H9 (cell line): ENCODE results near the gene EPHA4. TPM values are rescaled to one million over a fixed set of nuclear protein-coding genes. Genes with fewer than 3 reads are reported as not detected.

ENCODE experiments used
- DNase-seq: peaks from one replicate; pipeline ENCODE4 v3.0.0-alpha.2; 2017
- H2AFZ ChIP-seq: one replicate; pipeline ENCODE4 v1.6.1; 2013; ENCODE audit warnings: mild to moderate bottlenecking, low read length, control low read depth, moderate library complexity
- H2AK5ac ChIP-seq: 2 replicates; pipeline ENCODE4 v1.6.1; 2013; ENCODE audit warnings: low read length, control low read depth, mixed read lengths; ENCODE audit not compliant: insufficient read length
- H2BK120ac ChIP-seq: one replicate; pipeline ENCODE4 v1.6.1; 2013; ENCODE audit warnings: low read depth, mild to moderate bottlenecking, low read length, control low read depth, inconsistent platforms; ENCODE audit not compliant: poor library complexity, severe bottlenecking
- H2BK12ac ChIP-seq: 2 replicates; pipeline ENCODE4 v1.6.1; 2013; ENCODE audit warnings: low read length, control low read depth, mixed read lengths, low read depth; ENCODE audit not compliant: insufficient read length
- H2BK15ac ChIP-seq: 2 replicates; pipeline ENCODE4 v1.6.1; 2013; ENCODE audit warnings: low read depth, low read length, control low read depth
- H2BK20ac ChIP-seq: one replicate; pipeline ENCODE4 v1.6.1; 2013; ENCODE audit warnings: low read depth, mild to moderate bottlenecking, low read length, control low read depth, inconsistent platforms; ENCODE audit not compliant: poor library complexity, severe bottlenecking
- H2BK5ac ChIP-seq: 2 replicates; pipeline ENCODE4 v1.6.1; 2013; ENCODE audit warnings: low read length, control low read depth, mixed read lengths; ENCODE audit not compliant: insufficient read length
- H3K14ac ChIP-seq: 2 replicates; pipeline ENCODE4 v1.6.1; 2013; ENCODE audit warnings: low read length, control low read depth; ENCODE audit not compliant: insufficient read depth
- H3K18ac ChIP-seq: 2 replicates; pipeline ENCODE4 v1.6.1; 2013; ENCODE audit warnings: low read depth, mild to moderate bottlenecking, mixed read lengths, low read length, control low read depth; ENCODE audit not compliant: insufficient read length
- H3K23ac ChIP-seq: 2 replicates; pipeline ENCODE4 v1.6.1; 2013; ENCODE audit warnings: low read length, control low read depth, mixed read lengths, low read depth; ENCODE audit not compliant: insufficient read length
- H3K23me2 ChIP-seq: 2 replicates; pipeline ENCODE4 v1.6.1; 2013; ENCODE audit warnings: low read depth, mild to moderate bottlenecking, mixed read lengths, low read length, control low read depth; ENCODE audit not compliant: insufficient read length, poor library complexity, severe bottlenecking
- H3K27ac ChIP-seq: 2 replicates; pipeline ENCODE4 v1.5.1; 2013; ENCODE audit warnings: low read length, control low read depth, mixed read lengths, low read depth; ENCODE audit not compliant: insufficient read length
- H3K27me3 ChIP-seq: 2 replicates; pipeline ENCODE4 v1.6.1; 2013; ENCODE audit warnings: low read length, control low read depth, inconsistent platforms; ENCODE audit not compliant: insufficient read depth
- H3K4ac ChIP-seq: 2 replicates; pipeline ENCODE4 v1.6.1; 2013; ENCODE audit warnings: low read depth, mild to moderate bottlenecking, control low read depth, inconsistent platforms, low read length, moderate library complexity
- H3K4me1 ChIP-seq: 2 replicates; pipeline ENCODE4 v1.6.1; 2013; ENCODE audit warnings: low read length, control low read depth, inconsistent platforms; ENCODE audit not compliant: insufficient read depth
- H3K4me2 ChIP-seq: 2 replicates; pipeline ENCODE4 v1.6.1; 2013; ENCODE audit warnings: low read length, control low read depth, mixed read lengths; ENCODE audit not compliant: insufficient read length, insufficient read depth
- H3K56ac ChIP-seq: 2 replicates; pipeline ENCODE4 v1.6.1; 2013; ENCODE audit warnings: low read depth, mild to moderate bottlenecking, mixed read lengths, low read length, control low read depth; ENCODE audit not compliant: insufficient read length
- H3K79me1 ChIP-seq: 2 replicates; pipeline ENCODE4 v1.6.1; 2013; ENCODE audit warnings: low read depth, mild to moderate bottlenecking, moderate library complexity, low read length, control low read depth, inconsistent platforms; ENCODE audit not compliant: insufficient read depth, poor library complexity, severe bottlenecking
- H3K79me2 ChIP-seq: 2 replicates; pipeline ENCODE4 v1.6.1; 2013; ENCODE audit warnings: low read length, control low read depth, inconsistent platforms; ENCODE audit not compliant: insufficient read depth
- H3K9ac ChIP-seq: 2 replicates; pipeline ENCODE4 v1.6.1; 2013; ENCODE audit warnings: low read length, control low read depth, mixed read lengths; ENCODE audit not compliant: insufficient read length; ENCODE audit errors: extremely low read depth
- H3K9me3 ChIP-seq: one replicate; pipeline ENCODE4 v1.6.1; 2013; ENCODE audit warnings: low read depth, low read length, inconsistent platforms; ENCODE audit not compliant: control insufficient read depth
- H3T11ph ChIP-seq: one replicate; pipeline ENCODE4 v1.6.1; 2013; ENCODE audit warnings: mild to moderate bottlenecking, low read length, control low read depth, inconsistent platforms
- H4K20me1 ChIP-seq: one replicate; pipeline ENCODE4 v1.6.1; 2013; ENCODE audit not compliant: control insufficient read depth, insufficient read length, insufficient read depth
- H4K5ac ChIP-seq: 2 replicates; pipeline ENCODE4 v1.6.1; 2013; ENCODE audit warnings: low read depth, mild to moderate bottlenecking, mixed read lengths, low read length, control low read depth; ENCODE audit not compliant: insufficient read length
- H4K8ac ChIP-seq: replicated peaks from 2 replicates; pipeline ENCODE4 v1.6.1; 2013; ENCODE audit warnings: low read length, control low read depth, mixed read lengths, low read depth; ENCODE audit not compliant: insufficient read length
- H4K91ac ChIP-seq: 2 replicates; pipeline ENCODE4 v1.6.1; 2013; ENCODE audit warnings: low read depth, mild to moderate bottlenecking, moderate library complexity, mixed read lengths, low read length, control low read depth; ENCODE audit not compliant: insufficient read length
- H3K27ac Mint-ChIP-seq, 3 experiments: 2 replicates in 2 of 3; 3 replicates in 1 of 3; pipeline ENCODE4 v1.8.0; 2020 to 2021; ENCODE audit warnings: mixed read lengths in 3 of 3, mild to moderate bottlenecking in 1 of 3, moderate library complexity in 1 of 3
- H3K27me3 Mint-ChIP-seq: 2 replicates; pipeline ENCODE4 v1.8.0; 2021; ENCODE audit warnings: low read depth, mild to moderate bottlenecking, moderate library complexity, mixed read lengths
- H3K36me3 Mint-ChIP-seq, 3 experiments: 2 replicates in 2 of 3; 3 replicates in 1 of 3; pipeline ENCODE4 v1.8.0; 2020 to 2021; ENCODE audit warnings: low read depth in 3 of 3, mixed read lengths in 3 of 3; ENCODE audit not compliant: insufficient read depth in 1 of 3
- H3K4me1 Mint-ChIP-seq, 2 experiments: 2 replicates each; pipeline ENCODE4 v1.8.0; 2020; ENCODE audit warnings: mixed read lengths in 2 of 2
- H3K4me3 Mint-ChIP-seq, 2 experiments: 2 replicates in 1 of 2; 3 replicates in 1 of 2; pipeline ENCODE4 v1.8.0; 2020 to 2021; ENCODE audit warnings: mild to moderate bottlenecking in 2 of 2, mixed read lengths in 2 of 2, moderate library complexity in 1 of 2
- H3K9me3 Mint-ChIP-seq, 2 experiments: 2 replicates in 1 of 2; 3 replicates in 1 of 2; pipeline ENCODE4 v1.8.0; 2020; ENCODE audit warnings: mild to moderate bottlenecking in 2 of 2, mixed read lengths in 2 of 2, moderate library complexity in 1 of 2
- WGBS: extraction: QIAGEN DNeasy Blood & Tissue Kit; methylation state at CpG from one replicate; pipeline ENCODE4 v1.1.7; 2013; ENCODE audit warnings: missing lambda C conversion rate, low lambda C conversion rate, mixed read lengths; ENCODE audit not compliant: insufficient read length; ENCODE audit errors: extremely low coverage; 5-methylcytosine and 5-hydroxymethylcytosine counted together
- total RNA-seq: library from RNA; stranded (reverse); gene quantifications from 2 replicates; pipeline ENCODE4 v1.2.1, GENCODE V29; 2021
- TF ChIP-seq, protein P1 (sequence below): fragments of 200-600 bp; sonication (generic); conservative IDR thresholded peaks from 3 replicates; pipeline ENCODE4 v1.8.0; 2021; ENCODE audit warnings: antibody characterized with exemption, mild to moderate bottlenecking

Gene EPHA4
- total RNA-seq, 1 experiment from 2014 or later, result 25.1 TPM

DNA sequence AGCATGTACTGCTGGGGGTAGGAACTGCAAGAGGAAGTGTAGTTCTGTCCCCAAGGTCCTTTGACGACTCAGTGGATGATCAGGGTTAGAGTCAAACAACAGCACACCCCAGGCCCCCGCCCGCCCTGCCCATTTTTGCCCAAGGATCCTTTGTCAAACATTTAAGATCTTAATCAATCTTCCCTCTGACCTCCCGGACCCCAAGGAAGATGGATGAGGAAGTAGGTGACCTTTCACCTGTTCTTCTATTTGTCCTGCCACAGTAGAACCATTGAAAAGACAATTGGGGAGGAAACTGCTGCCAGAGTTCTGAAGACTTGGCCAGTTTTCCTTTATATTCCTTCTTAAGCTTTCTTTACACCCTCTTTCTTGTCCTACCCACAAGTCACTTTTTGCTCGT, 12.1 kb downstream of the EPHA4 start:
- Histone ChIP-seq H3T11ph (no peak overlapping the region), H4K5ac (no peak overlapping the region), H3K79me1 (peaks cover 4% of the 10 kb centered on the region), H3K79me2 (no peaks in the 10 kb centered on the region), H2AFZ (no peak overlapping the region), H3K23ac (no peak overlapping the region), H3K27ac (no peak overlapping the region), H3K9ac (no peak overlapping the region), H3K14ac (no peak overlapping the region), H4K20me1 (no peaks in the 10 kb centered on the region), H3K9me3 (no peaks in the 10 kb centered on the region), H3K4ac (no peak overlapping the region), H3K4me1 (no peaks in the 10 kb centered on the region), H2BK20ac (no peak overlapping the region), H3K23me2 (no peaks in the 10 kb centered on the region), H4K8ac (no peak overlapping the region), H3K27me3 (no peaks in the 10 kb centered on the region), H2BK12ac (no peak overlapping the region), H3K18ac (no peak overlapping the region), H2BK120ac (no peak overlapping the region), H3K4me2 (no peak overlapping the region), H4K91ac (no peak overlapping the region), H2BK5ac (no peak overlapping the region), H2AK5ac (no peak overlapping the region), H3K56ac (no peak overlapping the region), H2BK15ac (no peak overlapping the region)
- no CpG with 5 or more reads among the region's 5 CpGs for WGBS
- Mint-ChIP-seq H3K27me3 (no peaks in the 10 kb centered on the region), H3K36me3 (peaks cover 3 to 22% (median 11%) of the 10 kb centered on the region in 3 experiments; a peak in 5 of 7 replicates), H3K4me1 (peaks cover 15 to 41% of the 10 kb centered on the region in 2 experiments), H3K9me3 (no peaks in the 10 kb centered on the region), H3K27ac (no peak overlapping the region), H3K4me3 (no peak overlapping the region; a peak in 1 of 5 replicates)
- TF ChIP-seq, protein P1, sequence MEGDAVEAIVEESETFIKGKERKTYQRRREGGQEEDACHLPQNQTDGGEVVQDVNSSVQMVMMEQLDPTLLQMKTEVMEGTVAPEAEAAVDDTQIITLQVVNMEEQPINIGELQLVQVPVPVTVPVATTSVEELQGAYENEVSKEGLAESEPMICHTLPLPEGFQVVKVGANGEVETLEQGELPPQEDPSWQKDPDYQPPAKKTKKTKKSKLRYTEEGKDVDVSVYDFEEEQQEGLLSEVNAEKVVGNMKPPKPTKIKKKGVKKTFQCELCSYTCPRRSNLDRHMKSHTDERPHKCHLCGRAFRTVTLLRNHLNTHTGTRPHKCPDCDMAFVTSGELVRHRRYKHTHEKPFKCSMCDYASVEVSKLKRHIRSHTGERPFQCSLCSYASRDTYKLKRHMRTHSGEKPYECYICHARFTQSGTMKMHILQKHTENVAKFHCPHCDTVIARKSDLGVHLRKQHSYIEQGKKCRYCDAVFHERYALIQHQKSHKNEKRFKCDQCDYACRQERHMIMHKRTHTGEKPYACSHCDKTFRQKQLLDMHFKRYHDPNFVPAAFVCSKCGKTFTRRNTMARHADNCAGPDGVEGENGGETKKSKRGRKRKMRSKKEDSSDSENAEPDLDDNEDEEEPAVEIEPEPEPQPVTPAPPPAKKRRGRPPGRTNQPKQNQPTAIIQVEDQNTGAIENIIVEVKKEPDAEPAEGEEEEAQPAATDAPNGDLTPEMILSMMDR, result no peak
- DNase-seq, result no peak
